GM23248 (cell line): ENCODE measurements around the gene H19.

Source experiments
- EZH2 ChIP-seq: fragments of 200-600 bp; sonication (generic); IDR thresholded peaks from 2 replicates; pipeline ENCODE4 v1.6.1; 2018; ENCODE audit warnings: antibody characterized with exemption, mild to moderate bottlenecking; ENCODE audit not compliant: insufficient read depth, poor library complexity, severe bottlenecking
- EZH2phosphoT487 ChIP-seq: fragments of 200-600 bp; sonication (generic); IDR thresholded peaks from 2 replicates; pipeline ENCODE4 v1.6.1; 2018; ENCODE audit warnings: antibody characterized with exemption, moderate library complexity, mild to moderate bottlenecking, low read depth; ENCODE audit not compliant: insufficient read depth

DNA sequence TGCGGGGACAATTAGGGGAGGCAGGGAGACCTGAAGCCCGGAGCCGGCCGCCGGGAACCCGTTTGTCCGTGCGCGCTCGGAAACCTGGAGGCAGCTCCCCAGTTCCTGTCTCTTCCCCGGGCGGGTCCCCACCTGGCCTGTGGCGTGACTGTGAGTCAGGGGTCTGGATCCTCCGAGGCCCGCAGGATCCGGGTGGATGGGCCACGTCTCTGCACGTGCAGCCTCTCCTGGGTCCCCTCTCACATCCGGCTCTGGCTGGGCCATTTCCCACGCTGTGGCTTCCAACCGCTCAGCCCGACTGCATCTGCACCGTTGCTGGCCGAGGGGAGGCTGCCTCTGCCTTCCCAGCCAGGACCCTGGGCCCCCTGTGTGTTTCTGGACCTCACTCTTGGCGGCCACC is 14.8 kb upstream of the H19 start:
- TF ChIP-seq EZH2phosphoT487 (no peak), EZH2 (no peak)
